Suppressor macrophage (primary cell): ENCODE measurements around the gene AMFR.
A peak's percentile ranks its signal among the peaks of the same experiment; 100 is the strongest.

Source experiments
- DNase-seq, 4 experiments: peaks; one replicate each; pipeline ENCODE4 v3.0.0-alpha.2; 2020 to 2022
- total RNA-seq, 17 experiments: gene quantifications; one replicate each; lab custom pipeline; 2026; ENCODE audit warnings: mixed read lengths in 6 of 17, inconsistent platforms in 3 of 17; lab: John Stamatoyannopoulos, UW

The AMFR gene
- 189 to 357 (median 250) reads per million in 17 experiments for total RNA-seq

- DNase-seq: peak; percentile 92 to 97 (median 94)
Measured at GRCh38 chr16:56425439-56425832, at the start of gene AMFR. AMFR (minus strand) TSS chr16:56425545; CDS start chr16:56425327, 218 bp downstream.

GRCh38 chr16:56470666-56471065 is 45.3 kb upstream of the AMFR start:
- no peak for DNase-seq

- no peak for DNase-seq
Measured at GRCh38 chr16:56470232-56470631, 44.9 kb upstream of the AMFR start.

GRCh38 chr16:56469748-56470147 is 44.4 kb upstream of the AMFR start:
- no peak for DNase-seq

GRCh38 chr16:56468800-56469199 is 43.5 kb upstream of the AMFR start:
- DNase-seq: no peak

- no peak for DNase-seq
Measured at GRCh38 chr16:56466344-56466743, 41.0 kb upstream of the AMFR start.

GRCh38 chr16:56463153-56463552 is 37.8 kb upstream of the AMFR start:
- no peak for DNase-seq

- no peak for DNase-seq
Measured at GRCh38 chr16:56462064-56462796, 36.9 kb upstream of the AMFR start.

- DNase-seq: no peak
Measured at GRCh38 chr16:56460101-56460500, 34.8 kb upstream of the AMFR start.

GRCh38 chr16:56457927-56458470 is 32.7 kb upstream of the AMFR start:
- no peak for DNase-seq

GRCh38 chr16:56451753-56452689 is 26.7 kb upstream of the AMFR start:
- DNase-seq: peak; percentile 24 to 48 (median 42)

GRCh38 chr16:56450986-56451752 is 25.8 kb upstream of the AMFR start, which contains the start of the genes NUDT21 and OGFOD1:
NUDT21 (minus strand) TSS chr16:56451332; CDS start chr16:56451202, 130 bp downstream.
OGFOD1 (plus strand) TSS chr16:56451554; CDS start chr16:56451613, 59 bp downstream.
- DNase-seq: peak; percentile 94 to 99 (median 97)

GRCh38 chr16:56450275-56450985 is 25.1 kb upstream of the AMFR start:
- peak; percentile 3 to 40 (median 16) for DNase-seq

- DNase-seq: no peak
Measured at GRCh38 chr16:56448005-56448404, 22.7 kb upstream of the AMFR start.

GRCh38 chr16:56447286-56447685 is 21.9 kb upstream of the AMFR start:
- DNase-seq: no peak

- DNase-seq: no peak
Measured at GRCh38 chr16:56438038-56438437, 12.7 kb upstream of the AMFR start.

- DNase-seq: peak in 3 of 4 experiments; percentile 6 to 47 (median 43)
Measured at GRCh38 chr16:56436258-56436657, 10.9 kb upstream of the AMFR start.

- DNase-seq: peak in 3 of 4 experiments; percentile 48 to 55 (median 50)
Measured at GRCh38 chr16:56428091-56428490, 2.7 kb upstream of the AMFR start.

GRCh38 chr16:56426585-56426984 is 1.2 kb upstream of the AMFR start:
- DNase-seq: no peak

GRCh38 chr16:56424791-56425438 is 430 bp downstream of the AMFR start:
- no peak for DNase-seq

GRCh38 chr16:56424404-56424764 is 961 bp downstream of the AMFR start:
- DNase-seq: peak in 2 of 4 experiments; percentile 9
